IPS DF 6.9 (cell line): ENCODE results near the gene POGLUT2.

Source experiments
- DNase-seq: peaks from one replicate; pipeline ENCODE4 v3.0.0-alpha.2; 2013; ENCODE audit warnings: low read depth, low spot score
- H3K27ac ChIP-seq: one replicate; pipeline ENCODE4 v1.5.1; 2013; ENCODE audit warnings: low read length, control low read depth
- H3K27me3 ChIP-seq: 2 replicates; pipeline ENCODE4 v1.6.1; 2013; ENCODE audit warnings: mild to moderate bottlenecking, low read length; ENCODE audit not compliant: control insufficient read depth, insufficient read depth
- H3K36me3 ChIP-seq: 2 replicates; pipeline ENCODE4 v1.6.1; 2013; ENCODE audit warnings: low read length; ENCODE audit not compliant: control insufficient read depth, insufficient read depth
- H3K4me1 ChIP-seq: 2 replicates; pipeline ENCODE4 v1.6.1; 2013; ENCODE audit warnings: low read length; ENCODE audit not compliant: control insufficient read depth, insufficient read depth
- H3K4me3 ChIP-seq: 2 replicates; pipeline ENCODE4 v1.5.1; 2013; ENCODE audit warnings: mild to moderate bottlenecking, low read length
- H3K9me3 ChIP-seq: 2 replicates; pipeline ENCODE4 v1.6.1; 2013; ENCODE audit warnings: low read length, inconsistent platforms; ENCODE audit not compliant: control insufficient read depth, insufficient read depth
- WGBS: extraction: QIAGEN DNeasy Blood & Tissue Kit; methylation state at CpG from one replicate; pipeline ENCODE4 v1.1.7; 2013; ENCODE audit warnings: mixed read lengths, missing lambda C conversion rate; ENCODE audit not compliant: insufficient read length, insufficient coverage; 5-methylcytosine and 5-hydroxymethylcytosine counted together

Gene POGLUT2

DNA sequence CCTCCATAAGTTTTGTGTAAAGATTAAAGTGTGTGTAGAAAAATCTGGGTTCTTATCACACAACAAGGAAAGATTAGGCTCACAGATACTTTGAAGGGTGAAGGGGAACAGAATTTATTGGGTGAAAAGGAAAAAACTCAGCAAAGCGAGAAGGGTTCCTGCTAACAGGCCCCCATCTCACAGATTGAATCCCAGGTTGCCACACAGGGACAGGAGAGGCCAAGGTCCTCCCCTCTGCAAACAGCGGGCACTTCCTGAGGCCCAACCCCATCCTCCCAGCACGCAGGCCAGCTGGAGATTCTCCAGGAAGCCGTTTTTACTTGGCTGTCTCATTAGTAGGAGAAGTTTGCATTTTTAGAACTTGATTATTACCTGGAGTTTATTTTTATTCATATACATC lies 31.9 kb upstream of the POGLUT2 start:
- H3K4me1 ChIP-seq = no peaks in the 10 kb centered on the region
- no peak for DNase-seq
- no peaks in the 10 kb centered on the region for H3K9me3 ChIP-seq
- no peaks in the 10 kb centered on the region for H3K36me3 ChIP-seq
- H3K27ac ChIP-seq = no peak overlapping the region
- WGBS = no CpG with 5 or more reads among the region's 4 CpGs
- H3K27me3 ChIP-seq = no peaks in the 10 kb centered on the region
- H3K4me3 ChIP-seq = no peak overlapping the region

DNA sequence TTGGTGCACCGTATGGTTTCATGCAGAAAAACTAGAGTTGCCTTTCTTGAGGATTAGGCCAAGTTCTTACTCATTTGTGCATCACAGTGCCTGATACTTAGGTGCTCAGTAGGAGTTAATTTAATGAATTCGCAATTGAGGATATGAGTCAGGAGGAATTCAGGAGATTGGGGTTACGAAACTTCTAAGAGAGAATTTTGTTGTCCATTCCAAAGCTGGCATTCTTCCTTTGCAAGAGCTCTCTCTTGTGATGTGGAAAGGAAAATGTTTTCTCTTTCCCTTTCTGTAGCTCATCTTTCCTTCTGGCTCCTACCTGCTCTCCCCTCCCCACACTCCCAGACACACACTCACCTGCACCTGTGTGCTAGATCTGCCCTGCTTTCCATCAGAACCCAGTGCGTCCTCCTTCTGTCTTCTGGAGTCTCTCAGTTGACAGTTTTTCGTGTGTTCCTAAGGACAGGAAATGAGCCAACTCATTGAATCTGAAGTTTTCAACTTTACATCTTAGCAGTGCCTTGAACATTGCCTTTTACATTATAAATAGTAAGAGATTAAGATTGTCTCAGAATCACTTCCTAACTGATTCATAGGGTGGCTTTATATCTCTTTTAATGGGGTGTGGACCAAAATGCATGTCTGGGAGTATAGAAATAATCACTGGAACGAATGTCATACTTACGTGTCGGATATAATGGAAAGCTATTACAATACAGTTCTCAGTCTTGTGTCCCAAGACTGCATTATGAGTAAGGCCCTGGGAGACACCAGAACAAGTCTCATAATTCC lies 27.3 kb upstream of the POGLUT2 start:
- H3K4me3 ChIP-seq = no peak overlapping the region
- whole genome bisulfite sequencing = no CpG with 5 or more reads among the region's 8 CpGs
- no peaks in the 10 kb centered on the region for H3K9me3 ChIP-seq
- H3K4me1 ChIP-seq = no peaks in the 10 kb centered on the region
- no peak for DNase-seq
- H3K27ac ChIP-seq = no peak overlapping the region
- H3K27me3 ChIP-seq = no peaks in the 10 kb centered on the region
- no peaks in the 10 kb centered on the region for H3K36me3 ChIP-seq

DNA sequence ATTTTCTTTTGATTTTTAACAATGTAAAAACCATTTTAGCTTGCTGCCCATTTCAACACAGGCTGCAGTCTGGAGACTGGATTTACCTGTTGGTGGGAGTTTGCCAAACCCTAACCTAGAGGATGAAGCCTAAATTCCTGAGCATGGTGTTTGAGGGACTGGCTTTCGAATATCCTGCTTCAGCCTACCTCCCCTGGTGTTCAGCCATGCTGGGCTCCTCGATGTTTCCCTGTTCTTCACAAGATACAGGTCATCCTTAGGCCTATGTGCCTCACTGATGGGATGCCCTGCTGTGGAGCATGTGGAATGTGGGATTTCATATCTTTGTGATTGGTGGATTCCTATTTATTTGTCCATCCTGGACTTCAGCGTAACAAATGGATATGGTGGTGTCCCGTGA lies 26.6 kb upstream of the POGLUT2 start:
- Histone ChIP-seq H3K27ac (no peak overlapping the region), H3K4me1 (no peaks in the 10 kb centered on the region), H3K9me3 (no peaks in the 10 kb centered on the region), H3K27me3 (no peaks in the 10 kb centered on the region), H3K4me3 (no peak overlapping the region), H3K36me3 (no peaks in the 10 kb centered on the region)
- DNase-seq = no peak
- WGBS = no CpG with 5 or more reads among the region's 4 CpGs

DNA sequence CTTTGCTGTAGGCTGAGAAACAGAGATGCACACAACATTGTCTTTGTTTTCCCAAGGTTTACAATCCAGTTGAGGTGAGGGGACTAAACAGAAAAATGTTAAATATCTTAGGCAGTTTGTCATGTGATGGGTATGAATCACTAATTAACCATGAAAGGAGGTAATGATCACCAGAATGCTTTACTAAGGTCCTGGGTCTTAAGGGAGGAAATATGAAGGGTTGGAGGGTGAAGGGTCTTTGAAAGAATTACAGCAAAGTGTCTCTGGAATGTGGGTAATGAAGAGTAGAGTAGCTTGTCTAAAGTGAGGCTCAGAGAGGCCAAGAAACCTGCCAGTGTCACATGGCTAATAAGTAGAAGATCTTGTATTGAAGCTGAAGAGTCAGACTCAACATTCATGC lies 19.1 kb upstream of the POGLUT2 start:
- no peak overlapping the region for H3K27ac ChIP-seq
- no peaks in the 10 kb centered on the region for H3K4me1 ChIP-seq
- no peak for DNase-seq
- no peaks in the 10 kb centered on the region for H3K9me3 ChIP-seq
- H3K36me3 ChIP-seq = no peaks in the 10 kb centered on the region
- H3K27me3 ChIP-seq = no peaks in the 10 kb centered on the region
- H3K4me3 ChIP-seq = no peak overlapping the region

DNA sequence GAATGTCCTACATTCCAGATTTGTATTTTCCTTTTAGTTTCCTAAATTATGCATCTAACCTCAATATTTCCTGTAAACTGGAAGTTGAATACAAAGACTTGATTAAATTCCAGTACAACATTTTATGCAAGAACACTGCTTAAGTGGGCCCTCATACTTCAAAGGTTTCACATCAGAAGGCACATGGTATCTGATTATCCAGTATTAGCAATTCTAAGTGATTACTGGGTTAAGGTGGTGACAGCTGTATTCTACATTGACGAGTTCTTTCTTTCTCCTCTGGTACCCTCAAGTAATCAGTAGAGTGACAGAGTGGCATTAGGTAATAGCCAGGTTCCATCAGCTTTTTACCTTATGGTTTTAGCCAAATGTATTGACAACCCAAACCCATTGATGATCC lies 18.5 kb upstream of the POGLUT2 start:
- Histone ChIP-seq H3K9me3 (no peaks in the 10 kb centered on the region), H3K27me3 (no peaks in the 10 kb centered on the region), H3K36me3 (no peaks in the 10 kb centered on the region), H3K4me3 (no peak overlapping the region), H3K27ac (no peak overlapping the region), H3K4me1 (no peaks in the 10 kb centered on the region)
- whole genome bisulfite sequencing = no CpG with 5 or more reads among the region's 1 CpG
- DNase-seq = no peak

DNA sequence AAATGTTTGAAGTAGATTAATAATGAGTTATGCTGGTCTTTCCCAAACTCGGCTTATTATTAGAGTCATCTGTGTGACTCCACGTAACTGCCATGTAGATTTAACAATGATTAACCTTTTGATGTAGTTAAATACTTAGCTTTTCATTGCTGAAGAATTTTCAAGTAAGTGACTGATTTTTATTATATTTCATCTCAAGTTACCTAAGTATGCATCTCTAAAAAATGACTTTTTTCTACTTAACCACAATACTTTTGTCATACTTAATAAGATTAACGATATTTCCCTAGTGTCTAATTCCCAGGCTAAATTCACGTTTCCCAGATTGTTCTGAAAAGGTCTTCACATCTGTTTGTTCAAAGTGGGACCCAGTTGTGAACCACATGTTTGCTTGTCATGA lies 17.9 kb upstream of the POGLUT2 start:
- Histone ChIP-seq H3K27ac (no peak overlapping the region), H3K27me3 (no peaks in the 10 kb centered on the region), H3K4me1 (no peaks in the 10 kb centered on the region), H3K9me3 (no peaks in the 10 kb centered on the region), H3K4me3 (no peak overlapping the region), H3K36me3 (no peaks in the 10 kb centered on the region)
- WGBS = no CpG with 5 or more reads among the region's 4 CpGs
- no peak for DNase-seq

DNA sequence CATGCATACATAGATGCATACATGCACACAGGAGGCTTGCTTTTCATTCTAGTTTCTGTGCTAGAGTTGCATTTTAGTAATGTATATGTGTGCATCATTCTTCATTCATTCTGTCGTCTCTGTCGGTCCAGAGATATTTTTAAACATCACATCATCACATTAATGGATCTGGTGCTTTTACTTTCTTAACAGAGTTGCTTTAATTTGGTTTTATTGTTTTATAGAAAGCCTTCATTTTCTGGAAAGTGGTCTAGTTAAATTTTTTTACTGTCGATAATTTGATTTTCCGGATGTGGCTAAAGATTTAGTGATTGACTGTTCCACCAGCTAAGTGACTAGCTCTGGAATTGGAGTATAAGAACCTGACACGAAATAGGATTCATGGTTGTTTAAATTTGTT lies 17.0 kb upstream of the POGLUT2 start:
- H3K4me1 ChIP-seq = no peaks in the 10 kb centered on the region
- no peak for DNase-seq
- no peaks in the 10 kb centered on the region for H3K36me3 ChIP-seq
- no peak overlapping the region for H3K27ac ChIP-seq
- WGBS = no CpG with 5 or more reads among the region's 5 CpGs
- H3K4me3 ChIP-seq = no peak overlapping the region
- H3K27me3 ChIP-seq = no peaks in the 10 kb centered on the region
- no peaks in the 10 kb centered on the region for H3K9me3 ChIP-seq

DNA sequence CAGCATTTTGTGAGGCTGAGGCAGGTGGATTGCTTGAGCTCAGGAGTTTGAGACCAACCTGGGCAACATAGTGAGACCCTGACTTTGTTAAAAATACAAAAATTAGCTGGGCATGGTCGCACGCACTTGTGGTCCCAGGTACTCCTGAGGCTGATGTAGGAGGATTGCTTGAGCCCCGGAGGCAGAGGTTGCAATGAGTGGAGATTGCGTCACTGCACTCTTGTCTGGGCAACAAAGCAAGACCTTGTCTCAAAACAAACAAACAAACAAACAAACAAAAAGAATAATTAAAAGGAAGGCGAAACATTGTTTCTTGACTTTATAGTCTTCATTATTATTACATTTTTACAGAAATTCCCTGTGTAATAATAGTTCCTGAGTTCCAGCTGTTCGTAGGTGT lies 16.0 kb upstream of the POGLUT2 start:
- Histone ChIP-seq H3K27me3 (no peaks in the 10 kb centered on the region), H3K36me3 (no peaks in the 10 kb centered on the region), H3K27ac (no peak overlapping the region), H3K9me3 (no peaks in the 10 kb centered on the region), H3K4me3 (no peak overlapping the region), H3K4me1 (no peaks in the 10 kb centered on the region)
- DNase-seq = no peak
- WGBS = no CpG with 5 or more reads among the region's 6 CpGs

DNA sequence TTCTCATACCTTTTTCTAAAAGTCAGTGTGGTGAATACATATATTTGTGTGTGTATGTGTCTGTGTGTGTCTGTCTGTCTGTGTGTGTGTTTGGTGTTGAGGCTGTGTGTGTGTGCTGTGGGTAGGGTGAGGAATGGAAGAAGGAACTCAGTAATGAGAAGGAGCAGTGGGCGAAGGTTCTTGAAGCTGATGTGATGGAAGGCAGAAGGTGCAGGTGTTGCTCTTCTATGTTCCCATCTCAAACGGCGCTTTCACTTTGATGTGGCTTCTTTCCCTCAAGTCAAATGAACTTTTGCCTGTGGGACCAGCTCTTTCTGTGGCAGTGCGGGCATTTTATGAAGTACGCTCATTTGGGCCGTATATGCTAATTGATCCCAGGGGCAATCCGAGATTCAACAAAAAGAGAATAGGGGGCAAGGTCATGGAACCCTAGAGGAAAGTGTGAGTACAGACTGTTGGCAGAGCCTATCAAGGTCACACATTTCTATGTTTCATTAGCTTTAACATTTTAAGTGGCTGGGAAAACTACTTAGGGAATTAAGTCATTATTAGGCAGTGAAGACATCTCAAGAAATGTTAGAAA lies 15.3 kb upstream of the POGLUT2 start:
- Histone ChIP-seq H3K4me3 (no peak overlapping the region), H3K27me3 (no peaks in the 10 kb centered on the region), H3K36me3 (no peaks in the 10 kb centered on the region), H3K9me3 (no peaks in the 10 kb centered on the region), H3K27ac (no peak overlapping the region), H3K4me1 (no peaks in the 10 kb centered on the region)
- no peak for DNase-seq
- WGBS = no CpG with 5 or more reads among the region's 7 CpGs

DNA sequence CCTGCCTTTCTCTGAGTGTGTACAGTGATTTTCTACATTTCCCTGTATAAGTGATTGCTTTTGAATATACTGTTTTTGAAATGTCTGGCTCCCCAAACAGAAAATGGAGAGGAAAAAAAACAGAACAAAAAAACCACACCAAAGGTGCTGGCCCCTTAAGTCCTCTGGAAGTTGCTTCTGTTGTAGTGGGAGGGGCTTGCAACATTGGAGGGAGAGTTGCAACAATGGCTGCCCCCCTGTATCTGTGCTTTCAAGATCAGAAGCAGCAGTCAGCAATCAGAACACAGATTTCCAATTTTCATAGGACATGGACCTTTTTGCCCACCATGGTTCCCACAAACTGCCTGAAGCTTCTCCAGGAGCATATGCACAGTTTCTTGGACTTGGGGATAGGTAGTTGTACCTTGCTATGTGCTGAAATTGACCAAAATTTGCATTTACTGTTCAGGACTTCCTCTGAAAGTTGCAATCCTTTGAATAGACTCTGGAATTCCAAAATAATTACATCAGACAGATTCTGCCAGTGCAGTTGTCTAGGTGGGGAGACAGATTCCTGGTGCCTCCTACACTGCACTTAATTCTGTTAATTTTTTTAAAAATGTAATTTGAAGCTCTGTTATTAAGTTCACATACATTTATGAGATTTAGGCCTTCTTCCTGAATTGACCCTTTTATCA lies 14.0 kb upstream of the POGLUT2 start:
- no peak overlapping the region for H3K4me3 ChIP-seq
- H3K9me3 ChIP-seq = no peaks in the 10 kb centered on the region
- H3K27me3 ChIP-seq = no peaks in the 10 kb centered on the region
- H3K27ac ChIP-seq = no peak overlapping the region
- no peaks in the 10 kb centered on the region for H3K36me3 ChIP-seq
- no peaks in the 10 kb centered on the region for H3K4me1 ChIP-seq
- DNase-seq = no peak

DNA sequence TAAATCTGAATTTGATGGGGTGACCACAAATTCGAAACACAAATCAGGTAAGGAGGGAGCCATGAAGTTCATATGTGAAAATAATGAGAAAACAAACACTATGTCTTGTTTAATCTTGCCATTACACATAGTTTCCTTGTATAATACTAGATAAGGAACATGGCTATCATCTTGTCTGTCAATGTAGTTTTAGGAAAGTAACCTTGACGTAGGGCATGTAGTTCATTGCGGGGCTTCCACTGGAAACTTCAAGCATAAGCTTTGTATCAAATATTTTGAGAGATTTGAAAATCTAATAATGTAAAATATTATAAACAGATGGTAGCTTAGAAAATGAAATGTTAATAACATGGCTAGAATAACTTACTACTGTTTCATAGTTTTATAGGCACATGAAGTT lies 8.9 kb upstream of the POGLUT2 start:
- H3K4me3 ChIP-seq = no peak overlapping the region
- no peak for DNase-seq
- no peaks in the 10 kb centered on the region for H3K36me3 ChIP-seq
- H3K27ac ChIP-seq = no peak overlapping the region
- H3K9me3 ChIP-seq = no peaks in the 10 kb centered on the region
- H3K27me3 ChIP-seq = no peaks in the 10 kb centered on the region
- no CpG with 5 or more reads among the region's 3 CpGs for WGBS
- no peaks in the 10 kb centered on the region for H3K4me1 ChIP-seq
